GM13976 (cell line): ENCODE data around the gene CEP170B.
"Not testable (repeated sequence)": the region's sequence is repeated elsewhere in the genome, so short reads cannot be mapped to it uniquely, and the experiment has no call there.

Source experiments
- DNase-seq: peaks from one replicate; pipeline ENCODE4 v3.0.0; 2012; ENCODE audit warnings: low spot score
- CTCF ChIP-seq: IDR thresholded peaks from 2 replicates; pipeline ENCODE4 v1.5.1; 2012; ENCODE audit warnings: borderline replicate concordance, mild to moderate bottlenecking; ENCODE audit not compliant: insufficient read depth; ENCODE audit errors: extremely low read depth, missing control alignments, control extremely low read depth
- in situ Hi-C: fragments of 300-500 bp; cut with MboI; formaldehyde crosslinking; loops from one replicate; pipeline ENCODE4 v1.12.0; 2022; ENCODE audit warnings: low sequenced_read_pairs, mixed read lengths, inconsistent platforms; ENCODE audit not compliant: unreplicated experiment

CEP170B gene

GRCh38 chr14:104856869-104857860, 7.9 kb upstream of the CEP170B start:
- in situ Hi-C loops = no loop called here
- TF ChIP-seq CTCF = no peak
- DNase-seq = no peak

GRCh38 chr14:104857931-104858330, 7.1 kb upstream of the CEP170B start:
- DNase-seq, in situ Hi-C loops: not testable (repeated sequence)

- in situ Hi-C loops = no loop called here
- no peak for TF ChIP-seq CTCF
- DNase-seq = no peak
Observed at GRCh38 chr14:104858811-104859426, 6.1 kb upstream of the CEP170B start.

- DNase-seq = no peak
- in situ Hi-C loops = no loop called here
- no peak for TF ChIP-seq CTCF
Observed at GRCh38 chr14:104859900-104860299, 5.2 kb upstream of the CEP170B start.

GRCh38 chr14:104860414-104860813, 4.7 kb upstream of the CEP170B start:
- no peak for TF ChIP-seq CTCF
- DNase-seq = no peak
- in situ Hi-C loops = no loop called here

GRCh38 chr14:104863131-104863862, 1.8 kb upstream of the CEP170B start:
- no peak for DNase-seq
- no peak for TF ChIP-seq CTCF
- in situ Hi-C loops = no loop called here
